Limb (tissue), 2 donors: Measurements from ENCODE around the gene ETFB.
"Not testable (repeated sequence)": the region's sequence is repeated elsewhere in the genome, so short reads cannot be mapped to it uniquely, and the experiment has no call there.

Source experiments
- DNase-seq, 2 donors: peaks; one replicate each; pipeline ENCODE4 v3.0.0-alpha.2; 2016; ENCODE audit errors: extremely low spot score in 2 of 2

The ETFB gene

DNA sequence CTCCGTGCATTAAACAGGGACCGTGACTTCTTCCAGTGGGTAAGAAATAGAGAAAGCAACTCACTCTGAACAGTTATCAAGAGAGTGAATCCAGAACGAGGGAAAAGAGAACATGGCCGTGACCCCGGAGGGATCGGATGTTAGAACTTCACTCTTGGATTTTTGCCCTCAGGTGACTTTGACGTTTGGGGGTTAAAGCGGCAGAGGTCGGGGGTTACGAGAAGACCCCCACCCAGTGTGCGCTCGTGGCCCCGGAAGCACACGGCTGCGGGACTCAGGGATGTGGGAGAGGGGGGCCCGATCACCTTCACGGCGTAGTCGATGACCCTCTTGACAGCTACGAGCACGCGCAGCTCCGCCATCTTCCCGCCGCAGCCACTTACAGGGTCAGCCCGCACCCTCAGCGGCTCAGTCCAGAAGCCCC lies at the start of gene ETFB:
Gene ETFB, minus strand, starts transcription at position 424 of the 424 bp plus-strand sequence. Its CDS starts 62 bp downstream, at position 362.
- no peak for DNase-seq

DNA sequence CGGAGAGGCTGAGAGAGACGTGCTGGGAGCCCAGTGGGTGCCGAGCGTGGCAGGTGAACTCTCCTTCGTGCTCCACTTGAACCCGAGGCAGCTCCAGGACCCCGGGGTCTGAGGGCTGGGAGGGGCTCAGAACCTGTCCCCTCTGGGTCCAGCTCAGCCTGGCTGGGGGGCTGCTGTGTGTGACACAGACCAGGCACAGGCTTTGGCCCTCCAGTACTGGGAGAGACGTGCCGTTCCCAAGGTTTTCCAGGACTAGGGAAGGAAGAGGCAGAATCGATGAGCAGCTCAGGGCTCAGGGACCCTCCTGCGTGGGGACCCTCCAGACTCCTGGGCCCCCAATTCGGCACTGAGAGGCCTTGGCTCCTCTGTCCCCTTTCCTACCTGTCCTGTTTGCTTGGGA lies 49.0 kb upstream of the ETFB start:
- DNase-seq = no peak

DNA sequence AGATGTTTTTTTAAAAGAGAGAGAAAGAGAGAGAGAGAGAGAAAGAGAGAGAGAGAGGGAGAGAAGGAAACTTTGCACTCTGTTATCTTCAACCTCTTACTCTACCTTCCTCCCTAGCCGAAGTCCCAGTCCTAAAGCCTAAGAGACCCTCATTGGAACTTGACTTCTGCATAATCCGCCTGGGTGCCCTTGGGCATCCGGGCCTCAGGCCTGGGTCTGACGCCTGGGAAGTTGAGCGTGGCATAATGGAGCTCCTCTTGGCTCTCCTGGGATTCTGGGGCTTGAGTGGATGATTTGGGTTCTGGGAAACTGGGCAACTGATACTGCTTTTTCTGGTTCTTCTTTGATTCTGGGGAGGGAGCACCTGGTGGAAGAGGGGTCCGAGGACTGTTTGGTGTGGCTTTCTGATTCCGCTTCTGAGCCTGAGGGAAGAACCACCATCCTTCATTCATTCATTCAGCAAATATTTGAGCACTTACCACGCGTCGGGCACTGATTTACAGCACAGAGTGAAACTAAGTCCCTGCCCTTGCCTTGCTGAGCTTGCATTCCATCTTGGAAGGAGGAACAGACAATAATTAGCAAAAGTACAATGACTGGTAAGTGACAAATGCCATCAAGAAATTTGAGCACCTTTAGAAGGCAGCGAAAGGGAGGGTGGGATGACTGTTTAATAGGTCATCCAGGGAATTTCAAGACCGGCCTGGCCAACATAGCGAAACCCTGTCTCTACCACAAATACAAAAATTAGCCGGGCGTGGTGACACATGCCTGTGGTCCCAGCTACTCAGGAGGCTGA lies 45.0 kb upstream of the ETFB start:
- DNase-seq = no peak

DNA sequence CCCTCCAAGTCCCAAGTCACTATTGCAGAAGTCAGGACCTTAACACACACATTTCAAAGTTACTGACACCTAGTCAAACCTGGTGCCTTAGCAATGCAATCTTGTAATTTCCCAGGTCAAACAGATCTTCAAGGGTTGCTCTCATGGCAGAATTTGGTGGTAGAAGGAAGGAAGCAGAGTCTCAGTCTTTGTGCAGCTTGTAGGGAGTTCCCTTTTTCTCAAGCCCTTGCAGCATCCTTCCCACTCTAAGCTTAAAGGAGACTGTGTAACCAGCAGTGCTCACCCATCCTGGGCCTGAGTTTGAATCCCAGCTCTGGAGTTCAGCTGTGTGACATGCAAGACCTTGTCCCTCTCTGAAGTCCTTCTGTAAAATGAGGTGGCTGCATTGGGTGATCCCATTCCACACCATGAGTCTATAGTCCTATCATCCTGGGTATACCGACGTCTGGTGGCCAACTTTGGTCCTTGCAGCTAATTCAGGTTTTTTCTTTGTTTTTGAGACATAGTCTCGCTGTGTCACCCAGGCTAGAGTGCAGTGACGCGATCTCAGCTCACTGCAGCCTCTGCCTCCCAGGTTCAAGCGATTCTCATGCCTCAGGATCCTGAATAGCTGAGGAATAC lies 41.4 kb upstream of the ETFB start:
- no peak for DNase-seq

DNA sequence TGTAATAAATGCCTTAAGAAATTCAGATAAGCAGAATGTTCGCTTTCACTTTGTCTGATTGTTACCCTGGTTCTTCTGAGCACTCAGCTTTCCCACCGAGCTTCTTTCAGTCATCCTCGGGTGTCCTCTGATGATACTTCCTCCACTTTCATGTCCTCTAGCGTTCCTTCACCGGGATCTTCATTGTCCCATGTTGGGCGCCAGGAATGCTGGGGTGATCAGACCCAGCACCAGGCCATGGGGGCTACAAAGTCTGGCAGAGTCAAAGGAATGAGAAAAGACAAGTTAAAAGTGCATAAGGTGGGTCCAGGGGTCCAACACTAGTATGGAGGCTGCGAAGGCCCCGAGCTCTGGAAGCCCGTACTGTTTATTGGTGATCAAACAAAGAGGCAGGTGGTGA lies 35.9 kb upstream of the ETFB start:
- no peak for DNase-seq

DNA sequence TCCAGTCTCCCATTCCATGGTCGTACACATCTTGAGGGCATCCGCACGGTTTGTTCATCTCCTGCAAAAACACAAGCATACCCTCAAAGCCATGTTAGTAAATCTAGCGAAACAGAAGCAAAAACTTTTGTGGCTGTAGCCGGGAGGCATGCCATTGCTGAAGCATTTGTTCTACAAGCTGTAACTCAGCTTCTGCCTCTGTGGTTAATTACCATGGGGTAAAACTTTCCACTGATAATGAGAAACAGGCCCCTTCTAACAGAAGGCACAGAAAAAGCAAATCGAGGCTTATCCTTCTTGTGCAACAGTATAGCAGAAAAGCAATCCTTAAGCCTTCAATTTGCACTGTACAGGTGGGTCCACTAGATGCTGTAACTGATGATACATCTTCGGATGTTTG lies 33.7 kb upstream of the ETFB start:
- DNase-seq = not testable (repeated sequence)

DNA sequence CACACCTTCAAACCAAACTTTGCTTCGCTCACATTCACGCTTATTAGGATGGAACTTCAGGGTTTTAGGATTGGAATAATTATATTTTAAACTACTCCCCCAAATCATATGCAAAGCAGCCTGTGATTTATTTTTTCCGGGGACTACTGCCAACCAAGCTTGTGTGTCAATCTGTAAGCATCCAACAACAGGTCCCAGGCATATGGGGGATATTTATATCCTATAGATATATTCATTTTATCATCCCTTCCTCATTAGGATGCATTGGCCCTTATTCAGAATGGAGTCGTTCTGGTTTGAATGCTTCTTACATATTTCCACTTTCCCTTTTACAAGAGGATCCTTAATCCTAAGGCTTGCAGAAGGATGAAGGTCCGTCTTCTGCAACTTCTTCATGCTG lies 33.0 kb upstream of the ETFB start:
- no peak for DNase-seq

DNA sequence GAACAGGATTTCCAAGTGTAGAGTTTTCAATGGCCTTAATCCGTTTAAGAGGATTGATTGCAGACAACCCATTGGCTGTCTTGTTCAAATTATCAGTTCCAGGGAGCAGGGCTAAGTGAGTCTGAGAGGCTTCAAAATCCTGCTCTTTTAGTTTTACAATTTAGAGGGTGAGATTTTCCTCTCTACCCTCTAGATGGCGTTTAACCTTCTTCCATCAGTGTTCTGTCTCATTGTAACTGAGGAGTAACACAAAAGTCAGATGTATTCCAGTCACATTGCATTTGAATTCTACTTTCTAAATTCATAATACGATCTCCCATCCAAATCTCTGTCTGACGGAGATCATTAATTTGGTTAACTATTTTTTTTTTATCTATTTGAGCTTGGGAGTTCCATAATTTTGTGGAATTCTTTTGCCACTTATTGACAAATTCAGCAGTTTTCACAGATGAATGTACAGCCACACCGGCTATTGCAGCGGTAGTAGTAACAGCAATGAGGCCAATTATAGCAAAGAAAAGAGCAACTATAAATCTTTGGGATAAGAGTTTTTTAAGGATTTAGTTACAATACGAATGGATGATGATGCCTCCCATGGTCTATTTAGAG lies 32.0 kb upstream of the ETFB start:
- peak in 1 of 2 donors; percentile 25 for DNase-seq

DNA sequence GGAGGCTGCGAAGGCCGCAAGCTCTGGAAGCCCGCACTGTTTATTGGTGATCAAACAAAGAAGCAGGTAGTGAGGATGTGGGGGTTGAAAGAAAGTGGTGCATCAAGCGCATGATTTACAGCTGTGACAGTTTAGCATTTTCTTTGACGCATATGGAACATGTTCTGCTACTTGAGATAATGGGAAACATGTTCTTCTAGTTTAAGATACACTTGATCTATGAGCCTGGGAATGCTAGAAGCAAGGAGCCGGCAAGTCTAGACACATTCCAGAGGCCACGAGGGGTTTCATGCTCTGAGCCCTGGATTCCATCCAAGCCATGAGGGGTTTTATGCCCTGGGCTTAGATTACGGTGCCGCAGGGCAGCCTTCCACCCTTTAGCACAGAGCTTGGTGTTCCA lies 31.3 kb upstream of the ETFB start:
- DNase-seq = not testable (repeated sequence)

DNA sequence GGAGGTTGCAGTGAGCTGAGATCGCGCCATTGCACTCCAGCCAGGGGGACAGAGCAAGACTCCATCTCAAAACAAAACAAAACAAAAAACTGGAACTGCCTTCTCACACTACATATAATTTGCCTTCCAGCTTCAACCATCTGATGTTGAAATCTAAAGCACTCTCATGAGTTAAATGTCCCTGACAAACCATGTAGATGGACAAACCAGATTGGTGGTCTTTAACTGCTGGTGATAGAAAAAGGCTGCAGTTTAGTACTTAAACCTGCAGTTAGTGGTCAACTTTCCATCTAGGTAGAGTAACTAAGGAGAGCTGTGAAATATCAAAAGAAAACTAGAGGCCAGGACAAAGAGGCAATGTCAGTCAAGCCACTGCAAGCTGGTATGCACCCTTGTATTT lies 30.0 kb upstream of the ETFB start:
- DNase-seq = no peak

DNA sequence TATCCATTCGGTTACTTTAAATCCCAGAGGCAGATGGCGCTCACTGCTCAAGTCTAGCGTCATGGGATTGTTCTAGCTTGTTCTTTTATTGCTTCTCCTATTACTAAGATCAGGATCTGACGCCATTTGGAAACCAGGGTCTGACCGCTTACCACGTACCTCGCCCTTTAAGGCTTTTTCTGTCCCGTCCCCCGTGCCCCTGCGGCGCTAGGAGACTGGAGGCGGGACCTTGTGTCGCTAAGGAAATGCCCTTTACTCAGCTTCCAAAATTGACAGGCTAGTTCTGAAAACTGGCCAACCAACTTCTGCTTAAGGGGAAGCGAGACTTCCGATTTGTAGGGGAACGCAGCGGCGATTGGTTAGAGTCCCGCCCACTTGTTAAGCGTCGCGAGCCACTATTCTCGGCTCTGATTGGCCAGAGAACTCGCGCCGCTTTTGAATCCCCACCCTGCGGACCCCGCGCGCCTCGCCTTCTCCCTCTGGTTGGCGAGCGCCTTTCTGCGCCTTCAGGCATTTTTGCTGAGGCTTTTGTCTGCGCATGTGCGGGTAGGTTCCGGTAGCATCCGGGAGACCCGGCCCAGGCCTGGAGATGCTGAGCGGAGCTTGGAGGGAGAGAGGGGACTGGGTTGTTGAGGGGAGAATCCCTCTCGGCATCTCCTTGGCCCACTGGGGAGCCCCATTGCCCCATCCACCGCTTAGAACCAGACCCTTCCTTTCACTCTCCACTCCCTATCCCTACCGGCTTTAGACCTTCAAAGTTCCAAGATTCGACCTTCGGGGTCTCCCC lies 28.1 kb upstream of the ETFB start:
- DNase-seq = peak; percentile 93 to 99

DNA sequence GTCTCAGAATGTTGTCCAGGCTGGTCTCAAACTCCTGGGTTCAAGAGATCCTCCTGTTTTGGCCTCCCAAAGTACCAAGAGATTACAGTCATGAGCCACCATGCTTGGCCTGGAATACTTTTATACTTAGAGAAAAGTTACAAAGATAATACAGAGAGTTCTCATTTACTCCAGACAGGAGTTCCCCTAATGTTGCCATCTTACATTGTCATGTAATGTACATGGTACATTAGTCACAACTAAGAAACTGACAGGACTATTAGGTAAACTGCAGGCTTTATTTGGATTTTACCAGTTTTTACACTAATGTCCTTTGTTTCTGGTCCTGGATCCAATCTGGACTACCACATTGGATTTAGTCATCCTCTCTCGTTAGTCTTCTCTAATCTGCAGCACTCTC lies 26.5 kb upstream of the ETFB start:
- DNase-seq = no peak

DNA sequence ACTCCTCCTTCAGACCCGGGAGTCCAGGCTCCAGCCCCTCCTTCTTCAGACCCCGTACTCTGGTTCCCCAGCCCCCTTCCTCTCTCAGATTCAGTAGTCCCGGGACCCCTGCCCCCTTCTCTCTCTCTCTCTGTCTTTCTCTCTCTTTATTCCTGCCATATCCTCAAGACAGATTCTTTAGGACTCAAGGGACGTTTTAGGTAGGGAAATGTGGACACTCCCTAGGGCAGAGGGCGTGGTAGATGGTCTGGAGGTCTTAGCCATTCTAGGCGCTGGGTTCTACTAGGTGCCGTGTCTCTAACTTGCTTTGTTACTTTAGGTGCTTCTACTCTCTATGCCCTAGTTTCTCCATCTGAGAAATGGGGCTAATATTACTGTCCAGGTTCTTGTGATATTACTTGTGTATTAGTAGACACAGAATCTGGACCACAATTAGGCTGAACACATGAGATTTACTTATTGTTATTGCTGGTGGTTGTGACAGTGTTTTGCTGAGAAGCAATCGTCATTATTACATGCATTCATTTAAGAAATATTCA lies 25.0 kb upstream of the ETFB start:
- no peak for DNase-seq

DNA sequence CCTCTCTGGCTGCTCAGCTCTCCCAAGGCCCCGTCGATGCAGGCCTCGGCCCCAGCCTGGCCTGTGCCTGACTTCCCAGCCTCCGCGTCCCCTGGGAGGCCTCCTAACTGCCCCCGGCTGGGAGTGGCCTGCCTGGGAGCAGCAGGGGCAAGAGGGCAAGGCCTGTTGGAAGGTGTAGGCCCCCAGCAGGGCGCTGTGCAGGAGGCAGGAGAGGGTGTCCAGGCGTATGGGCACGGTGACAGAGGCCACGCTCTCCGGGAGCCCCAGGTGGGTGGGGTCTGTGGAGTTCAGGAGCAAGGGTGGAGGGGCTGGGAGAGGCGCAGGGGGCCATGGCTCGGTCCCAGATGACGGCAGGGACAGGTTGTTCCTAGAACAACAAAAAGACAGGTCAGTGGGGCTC lies 23.0 kb upstream of the ETFB start:
- DNase-seq = no peak

DNA sequence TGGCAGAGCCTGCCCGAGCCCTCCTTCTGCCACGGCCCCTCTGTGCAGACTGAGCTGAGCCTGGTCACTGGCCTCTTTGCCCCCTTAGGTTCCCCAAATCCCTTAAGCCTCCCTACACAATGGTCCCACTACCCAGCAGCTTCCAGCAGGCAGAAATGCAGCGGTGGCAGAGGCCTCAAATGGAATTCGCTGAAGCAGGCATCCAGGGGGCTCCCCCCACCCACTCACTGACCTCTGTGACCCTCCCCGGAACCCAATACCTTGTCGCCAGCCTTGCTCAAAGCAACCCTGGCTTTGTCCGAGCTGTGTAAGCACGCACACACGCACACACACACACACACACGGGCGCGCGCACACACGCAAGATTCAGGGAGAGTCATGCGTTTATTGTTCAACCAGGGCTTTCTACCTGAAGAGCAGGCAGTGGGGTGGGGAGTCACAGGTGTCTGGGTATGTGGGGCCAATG lies 21.8 kb upstream of the ETFB start, which contains the start of gene LIM2:
Gene LIM2, minus strand, starts transcription at position 51 of the 466 bp plus-strand sequence. CDS start 531 bp downstream, outside the sequence.
- no peak for DNase-seq

DNA sequence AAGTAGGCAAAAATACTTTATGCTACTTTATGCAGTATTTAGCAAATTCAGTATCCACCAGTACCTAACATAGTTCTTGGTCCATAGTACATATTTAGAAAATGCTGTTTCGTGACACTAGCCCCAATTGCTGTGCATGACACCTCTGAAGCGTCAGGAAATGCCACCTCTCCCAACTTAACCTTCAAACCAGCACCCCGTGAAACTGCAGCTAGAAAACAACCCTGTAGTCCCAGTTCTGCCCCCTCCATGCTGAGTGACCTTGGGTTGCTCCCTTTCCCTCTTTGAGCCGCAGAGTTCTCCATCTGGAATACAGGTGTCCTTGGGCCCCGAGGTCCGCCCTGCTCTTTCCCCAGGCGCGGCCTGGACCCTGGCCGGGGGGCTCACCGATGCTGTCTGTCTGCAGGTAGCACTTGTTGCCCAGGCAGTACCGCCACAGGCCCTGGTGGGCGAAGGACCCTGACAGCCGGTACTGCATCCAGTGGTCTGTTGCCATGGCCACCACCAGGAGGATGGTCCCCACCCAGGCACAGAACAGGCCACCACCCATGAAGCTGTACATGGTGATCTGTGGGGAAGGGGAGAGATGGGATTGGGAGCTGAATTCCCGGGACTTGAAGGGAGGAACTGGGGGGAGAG lies 20.8 kb upstream of the ETFB start:
- DNase-seq = no peak

DNA sequence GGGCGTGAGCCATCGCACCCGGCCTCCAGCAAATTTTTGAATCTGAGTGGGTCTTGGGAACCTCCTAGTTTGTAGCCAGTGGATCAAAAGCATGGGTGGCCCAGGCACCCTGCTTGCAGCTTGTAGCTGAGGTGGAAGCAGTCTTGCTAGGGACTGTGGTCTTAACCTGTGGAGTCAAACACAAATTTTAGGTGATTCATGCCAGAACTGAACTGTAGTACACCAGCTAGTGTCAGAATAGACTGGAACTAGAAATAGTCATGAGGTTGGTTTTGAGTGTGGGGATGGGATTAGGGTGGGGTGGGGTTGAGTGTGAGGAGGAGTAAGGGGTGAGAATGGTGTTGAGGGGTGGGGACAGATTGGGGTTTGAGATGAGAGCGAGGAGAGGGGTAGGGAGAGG lies 15.8 kb upstream of the ETFB start:
- DNase-seq = no peak

DNA sequence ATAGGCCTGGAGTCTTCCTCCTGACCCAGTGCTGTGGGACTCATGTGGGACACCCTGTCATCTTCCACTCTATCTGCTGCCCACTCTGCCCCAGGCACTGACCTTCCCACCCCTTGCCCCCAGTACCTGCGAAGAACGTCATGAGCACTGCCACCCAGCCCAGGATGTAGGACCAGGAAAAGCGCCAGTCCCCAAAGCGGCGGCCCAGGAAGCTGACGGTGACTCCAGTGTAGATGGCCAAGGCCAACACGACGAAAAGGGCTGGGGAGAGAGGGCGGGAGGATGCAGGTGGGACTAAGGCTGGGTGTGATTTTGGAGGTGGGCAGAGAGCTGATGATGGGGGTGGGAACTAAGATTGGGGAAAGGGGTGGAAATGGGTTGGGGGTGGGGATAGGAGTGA lies 14.2 kb upstream of the ETFB start:
- DNase-seq = no peak

DNA sequence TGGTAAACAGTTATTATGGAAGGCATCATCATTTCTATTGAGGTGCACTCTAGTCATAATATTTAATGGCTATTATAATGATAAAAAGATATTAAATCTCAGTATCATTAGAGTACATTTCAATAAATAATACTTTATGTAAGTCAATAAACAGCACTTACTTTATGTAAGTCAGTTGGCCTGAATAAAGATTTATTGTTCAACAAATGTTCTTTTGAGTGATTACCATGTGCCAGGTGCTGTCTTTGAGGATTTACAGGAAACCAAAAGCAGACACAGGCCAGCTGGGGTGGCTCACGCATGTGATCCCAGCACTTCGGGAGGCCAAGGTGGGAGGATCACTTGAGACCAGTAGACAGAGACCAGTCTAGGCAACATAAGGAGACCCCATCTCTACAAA lies 11.2 kb upstream of the ETFB start:
- no peak for DNase-seq

DNA sequence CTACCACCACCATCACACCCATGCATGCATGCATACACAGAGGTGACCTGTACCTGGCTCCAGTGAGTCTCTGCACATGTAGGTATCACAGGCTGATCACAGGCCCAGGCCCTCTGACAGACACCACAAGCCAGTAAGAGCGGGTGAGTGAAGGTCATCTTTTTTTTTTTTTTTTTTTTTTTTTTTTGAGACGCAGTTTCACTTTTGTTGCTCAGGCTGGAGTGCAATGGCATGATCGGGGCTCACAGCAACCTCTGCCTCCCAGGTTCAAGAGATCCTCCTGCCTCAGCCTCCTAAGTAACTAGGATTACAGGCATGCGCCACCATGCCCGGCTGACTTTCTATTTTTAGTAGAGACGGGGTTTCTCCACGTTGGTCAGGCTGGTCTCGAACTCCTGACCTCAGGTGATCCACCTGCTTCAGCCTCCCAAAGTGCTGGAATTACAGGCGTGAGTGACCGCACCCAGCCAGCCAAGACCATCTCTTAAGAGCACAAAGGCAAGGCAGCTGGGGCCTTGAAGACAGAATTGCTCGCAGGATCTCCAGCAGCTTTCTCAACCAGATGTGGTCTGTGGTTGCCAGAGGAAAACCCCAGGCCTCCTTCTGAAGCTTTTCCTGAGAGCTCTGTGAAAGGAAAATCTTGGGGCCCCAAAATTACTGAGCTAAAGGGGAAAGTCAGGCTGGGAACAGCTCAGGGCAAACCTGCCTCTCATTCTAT lies 9.5 kb upstream of the ETFB start:
- no peak for DNase-seq
